Neural cell (in vitro differentiated cells): ENCODE results near the gene AK8. TPM values are rescaled to one million over a fixed set of nuclear protein-coding genes. Genes with fewer than 3 reads are reported as not detected.

Experiments used
- H2AFZ ChIP-seq: fragments of 200-600, 300-800 bp; sonication (generic), shearing (Covaris generic); 2 replicates; pipeline ENCODE4 v1.6.0; 2014; ENCODE audit warnings: low read depth, mild to moderate bottlenecking, antibody characterized with exemption, low read length, moderate library complexity
- H3F3A ChIP-seq: fragments of 200-600 bp; shearing (Covaris generic); 2 replicates; pipeline ENCODE4 v1.6.1; 2016; ENCODE audit warnings: mild to moderate bottlenecking, moderate library complexity, mixed read lengths, antibody characterized with exemption, low read length; ENCODE audit not compliant: insufficient read depth, poor library complexity, severe bottlenecking
- H3K27ac ChIP-seq: fragments of 200-600, 300-800 bp; sonication (generic), shearing (Covaris generic); 2 replicates; pipeline ENCODE4 v1.5.1; 2014; ENCODE audit warnings: mild to moderate bottlenecking, low read length, moderate library complexity
- H3K27me3 ChIP-seq: fragments of 300-800, 200-600 bp; sonication (generic), shearing (Covaris generic); 2 replicates; pipeline ENCODE4 v1.6.0; 2014; ENCODE audit warnings: mild to moderate bottlenecking, low read depth, low read length, moderate library complexity; ENCODE audit not compliant: insufficient read depth
- H3K36me3 ChIP-seq: fragments of 300-800, 200-600 bp; sonication (generic), shearing (Covaris generic); 2 replicates; pipeline ENCODE4 v1.5.1; 2014; ENCODE audit warnings: mild to moderate bottlenecking, antibody characterized with exemption, low read length, moderate library complexity; ENCODE audit not compliant: insufficient read depth
- H3K4me2 ChIP-seq: fragments of 300-800, 200-600 bp; sonication (generic), shearing (Covaris generic); 2 replicates; pipeline ENCODE4 v1.6.0; 2014; ENCODE audit warnings: mild to moderate bottlenecking, low read length
- H3K4me3 ChIP-seq: fragments of 300-800, 200-600 bp; sonication (generic), shearing (Covaris generic); 2 replicates; pipeline ENCODE4 v1.5.1; 2014; ENCODE audit warnings: mild to moderate bottlenecking, low read length, moderate library complexity
- H3K79me2 ChIP-seq: fragments of 200-600 bp; shearing (Covaris generic); replicated peaks from 2 replicates; pipeline ENCODE4 v1.6.0; 2014; ENCODE audit warnings: mild to moderate bottlenecking, low read length, moderate library complexity; ENCODE audit not compliant: insufficient read depth
- H3K9ac ChIP-seq: fragments of 300-800, 200-600 bp; sonication (generic), shearing (Covaris generic); 2 replicates; pipeline ENCODE4 v1.6.1; 2016; ENCODE audit warnings: mild to moderate bottlenecking, low read length, mixed read lengths
- H3K9me2 ChIP-seq: fragments of 200-600 bp; shearing (Covaris generic); 2 replicates; pipeline ENCODE4 v1.6.1; 2016; ENCODE audit warnings: mild to moderate bottlenecking, low read length, mixed read lengths; ENCODE audit not compliant: insufficient read depth
- H3K9me3 ChIP-seq: fragments of 200-600, 300-800 bp; sonication (generic), shearing (Covaris generic); 2 replicates; pipeline ENCODE4 v1.6.1; 2016; ENCODE audit warnings: mild to moderate bottlenecking, mixed run types, low read length, moderate library complexity, mixed read lengths
- H4K20me1 ChIP-seq: fragments of 200-600 bp; shearing (Covaris generic); 2 replicates; pipeline ENCODE4 v1.6.1; 2016; ENCODE audit warnings: mild to moderate bottlenecking, mixed run types; ENCODE audit not compliant: insufficient read depth
- CTCF ChIP-seq: fragments of 450-650 bp; IDR thresholded peaks from 2 replicates; pipeline ENCODE4 v1.5.1; 2014; ENCODE audit warnings: antibody characterized with exemption, mild to moderate bottlenecking, moderate library complexity; ENCODE audit not compliant: poor library complexity, severe bottlenecking
- EP300 ChIP-seq: fragments of 450-650 bp; conservative IDR thresholded peaks from 2 replicates; pipeline ENCODE4 v1.6.1; 2014; ENCODE audit warnings: antibody characterized with exemption, mild to moderate bottlenecking, moderate library complexity; ENCODE audit not compliant: poor library complexity, severe bottlenecking
- EZH2 ChIP-seq: fragments of 200-600, 300-800 bp; shearing (Covaris generic), sonication (generic); IDR thresholded peaks from 2 replicates; pipeline ENCODE4 v1.6.1; 2014; ENCODE audit warnings: antibody characterized with exemption, low read length, borderline replicate concordance, mild to moderate bottlenecking; ENCODE audit not compliant: insufficient read depth, poor library complexity, severe bottlenecking
- MXI1 ChIP-seq: fragments of 450-650 bp; conservative IDR thresholded peaks from 2 replicates; pipeline ENCODE4 v1.6.1; 2014; ENCODE audit warnings: antibody characterized with exemption, mild to moderate bottlenecking; ENCODE audit not compliant: poor library complexity, severe bottlenecking
- POLR2AphosphoS5 ChIP-seq: IDR thresholded peaks from 2 replicates; pipeline ENCODE4 v1.6.1; 2012
- RAD21 ChIP-seq: fragments of 450-650 bp; conservative IDR thresholded peaks from 2 replicates; pipeline ENCODE4 v1.6.1; 2014; ENCODE audit warnings: antibody characterized with exemption, mild to moderate bottlenecking, moderate library complexity
- REST ChIP-seq: IDR thresholded peaks from 2 replicates; pipeline ENCODE4 v1.6.1; 2012; ENCODE audit warnings: borderline replicate concordance
- SMC3 ChIP-seq: fragments of 450-650 bp; conservative IDR thresholded peaks from 2 replicates; pipeline ENCODE4 v1.6.1; 2014; ENCODE audit warnings: antibody characterized with exemption, mild to moderate bottlenecking, moderate library complexity; ENCODE audit not compliant: poor library complexity
- TAF1 ChIP-seq: IDR thresholded peaks from 2 replicates; pipeline ENCODE4 v1.6.1; 2012; ENCODE audit warnings: low read depth
- polyA plus RNA-seq: library from polyadenylated mRNA; depleted of rRNA; stranded (reverse); fragments of >200 nt; gene quantifications from 2 replicates; pipeline ENCODE4 v1.2.3, GENCODE V29; 2014

Gene AK8
- polyA plus RNA-seq, 1 donor from 2014 or later, result 0.71 TPM

- H3F3A ChIP-seq, result no peaks in the 10 kb centered on the region
- no peak overlapping the region for H3K9ac ChIP-seq
- H3K9me3 ChIP-seq, result no peaks in the 10 kb centered on the region
- H3K36me3 ChIP-seq, result peaks cover 9% of the 10 kb centered on the region
- H3K27ac ChIP-seq, result no peak overlapping the region
- H3K4me3 ChIP-seq, result no peak overlapping the region
- H4K20me1 ChIP-seq, result no peaks in the 10 kb centered on the region
- no peak overlapping the region for H2AFZ ChIP-seq
- no peaks in the 10 kb centered on the region for H3K79me2 ChIP-seq
- H3K9me2 ChIP-seq, result no peaks in the 10 kb centered on the region
- TF ChIP-seq EZH2, result no peak
- TF ChIP-seq CTCF, result no peak
- TF ChIP-seq POLR2AphosphoS5, result no peak
- no peak for TF ChIP-seq RAD21
- no peak for TF ChIP-seq MXI1
- no peak for TF ChIP-seq TAF1
- TF ChIP-seq EP300, result no peak
- no peak for TF ChIP-seq SMC3
- no peak for TF ChIP-seq REST
- H3K4me2 ChIP-seq, result no peak overlapping the region
- H3K27me3 ChIP-seq, result no peaks in the 10 kb centered on the region
These were observed 32.3 kb upstream of the AK8 start for GRCh38 chr9:132910376-132910775.

GRCh38 chr9:132909311-132909710, 31.2 kb upstream of the AK8 start:
- no peaks in the 10 kb centered on the region for H3K9me2 ChIP-seq
- H3K9me3 ChIP-seq, result no peaks in the 10 kb centered on the region
- H3F3A ChIP-seq, result no peaks in the 10 kb centered on the region
- no peak overlapping the region for H3K27ac ChIP-seq
- no peak overlapping the region for H3K4me2 ChIP-seq
- H3K9ac ChIP-seq, result no peak overlapping the region
- no peaks in the 10 kb centered on the region for H3K27me3 ChIP-seq
- peaks cover 6% of the 10 kb centered on the region for H3K36me3 ChIP-seq
- H2AFZ ChIP-seq, result no peak overlapping the region
- no peak for TF ChIP-seq EZH2
- no peak for TF ChIP-seq EP300
- TF ChIP-seq MXI1, result no peak
- H3K4me3 ChIP-seq, result no peak overlapping the region
- H3K79me2 ChIP-seq, result no peaks in the 10 kb centered on the region
- H4K20me1 ChIP-seq, result no peaks in the 10 kb centered on the region

GRCh38 chr9:132908635-132909034, 30.6 kb upstream of the AK8 start:
- Histone ChIP-seq H3K9me2 (no peaks in the 10 kb centered on the region), H3K9ac (no peak overlapping the region), H3K27ac (no peak overlapping the region), H3K27me3 (no peaks in the 10 kb centered on the region), H3F3A (no peaks in the 10 kb centered on the region), H3K4me2 (no peak overlapping the region), H3K36me3 (peaks cover 6% of the 10 kb centered on the region), H2AFZ (no peak overlapping the region), H4K20me1 (no peaks in the 10 kb centered on the region), H3K79me2 (no peaks in the 10 kb centered on the region), H3K4me3 (no peak overlapping the region), H3K9me3 (no peaks in the 10 kb centered on the region)
- no peak for TF ChIP-seq POLR2AphosphoS5
- TF ChIP-seq EZH2, result no peak
- no peak for TF ChIP-seq TAF1
- TF ChIP-seq SMC3, result no peak
- TF ChIP-seq RAD21, result no peak
- TF ChIP-seq MXI1, result no peak
- no peak for TF ChIP-seq CTCF
- TF ChIP-seq REST, result no peak
- no peak for TF ChIP-seq EP300
